Stimulated activated CD4-positive, alpha-beta T cell treated with anti-CD3 and anti-CD28 coated beads, Interleukin-12 subunit alpha, Interleukin-12 subunit beta, amount 100 ng/mL, for 4 hours (primary cell): ENCODE measurements around the gene PPIL6.
"Not testable (repeated sequence)": the region's sequence is repeated elsewhere in the genome, so short reads cannot be mapped to it uniquely, and the experiment has no call there.

ENCODE experiments used
- DNase-seq: peaks from one replicate; pipeline ENCODE4 v3.0.0-alpha.2; 2020

PPIL6 gene

DNA sequence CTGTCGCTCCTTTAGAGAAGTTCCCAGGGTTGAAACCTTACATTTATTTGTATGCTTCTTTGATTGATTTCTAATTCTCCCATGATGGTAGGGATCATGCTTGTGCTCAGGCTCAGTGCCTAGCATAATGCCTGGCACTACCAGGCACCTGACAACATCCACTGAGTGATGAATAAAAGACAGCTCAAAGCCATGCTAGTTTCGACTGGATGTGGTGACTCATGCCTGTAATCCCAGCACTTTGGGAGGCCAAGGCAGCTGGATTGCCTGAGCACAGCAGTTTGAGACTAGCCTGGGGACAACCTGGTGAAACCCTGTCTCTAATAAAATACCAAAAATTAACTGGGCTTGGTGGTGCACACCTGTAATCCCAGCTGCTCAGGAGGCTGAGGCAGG is 46.5 kb downstream of the PPIL6 start:
- DNase-seq = no peak

DNA sequence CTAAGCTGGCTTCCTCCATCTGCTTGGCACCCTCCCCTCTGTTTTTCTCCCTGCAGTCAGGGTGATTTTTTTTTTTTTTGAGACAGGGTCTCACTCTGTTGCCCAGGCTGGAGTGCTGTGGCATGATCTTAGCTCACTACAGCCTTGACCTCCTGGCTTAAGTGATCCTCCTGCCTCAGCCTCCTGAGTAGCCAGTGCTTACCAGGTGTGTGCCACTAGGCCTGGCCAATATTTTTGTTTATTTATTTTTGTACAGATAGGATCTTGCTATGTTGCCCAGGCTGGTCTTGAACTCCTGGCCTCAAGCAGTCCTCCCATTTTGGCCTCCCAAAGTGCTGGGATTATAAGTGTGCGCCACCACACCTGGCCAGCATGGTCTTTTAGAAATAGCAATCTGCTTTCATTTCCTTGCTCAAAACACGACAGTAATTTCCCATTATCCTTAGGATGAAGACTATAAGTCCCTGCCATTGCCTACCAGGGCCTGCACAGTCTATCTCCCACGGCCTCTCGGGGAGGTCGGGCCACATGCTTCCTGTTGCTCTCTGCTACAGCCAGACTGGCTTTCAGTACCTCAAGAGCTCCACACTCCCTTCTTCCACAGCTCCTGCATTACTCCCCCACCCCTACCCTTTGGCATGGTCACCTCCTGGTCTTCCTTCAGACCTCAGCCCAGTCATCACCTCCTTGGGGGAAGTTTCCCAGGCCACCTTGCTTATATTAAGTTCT is 47.1 kb downstream of the PPIL6 start:
- no peak for DNase-seq

DNA sequence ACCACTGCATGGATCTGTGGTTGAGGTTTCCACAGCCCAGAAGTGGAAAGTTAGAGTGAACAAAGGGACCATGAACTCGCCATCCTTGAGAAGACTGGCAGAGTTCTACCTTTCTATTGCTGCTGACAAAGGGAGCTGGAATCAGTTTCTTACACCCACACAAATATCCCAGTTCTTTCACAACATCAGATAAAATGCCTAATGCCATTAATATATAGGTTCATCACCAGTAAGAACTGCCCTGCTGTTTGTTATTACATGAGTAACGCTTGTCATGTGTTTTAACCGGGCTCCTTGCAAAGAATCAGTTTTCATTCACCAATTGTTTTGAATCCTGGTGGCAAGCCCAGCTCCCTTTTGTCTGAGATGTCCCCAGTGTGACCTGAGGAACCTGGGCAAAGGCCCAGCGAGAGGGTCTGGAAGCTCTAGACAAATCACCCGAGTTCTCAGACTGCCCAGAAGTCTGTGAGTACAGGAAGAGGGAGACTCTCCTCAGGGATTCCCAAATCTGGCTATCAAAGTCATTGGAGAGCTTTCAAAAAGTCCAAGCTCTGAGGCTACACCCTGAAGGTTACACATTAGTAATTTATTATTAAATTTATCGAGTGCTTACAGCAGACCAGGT is 50.7 kb downstream of the PPIL6 start:
- DNase-seq = no peak

DNA sequence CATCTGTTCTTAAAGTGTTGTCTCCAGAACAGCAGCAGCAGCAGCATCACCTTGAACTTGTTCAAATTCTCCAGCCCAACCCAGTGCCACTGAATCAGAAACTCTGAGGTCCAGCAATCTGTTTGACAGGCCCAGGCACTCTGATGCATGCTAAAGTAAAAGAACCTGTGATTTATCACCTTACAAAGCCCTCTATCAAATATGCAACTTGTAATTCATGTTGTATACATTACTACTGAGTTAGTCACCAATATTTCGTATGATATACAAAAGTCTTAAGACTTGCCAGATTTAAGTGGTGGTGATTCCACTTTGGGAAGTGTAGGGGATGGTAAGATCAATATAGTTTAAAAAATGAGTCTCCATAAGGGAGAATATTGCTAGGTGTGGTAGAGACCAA is 52.2 kb downstream of the PPIL6 start:
- no peak for DNase-seq

DNA sequence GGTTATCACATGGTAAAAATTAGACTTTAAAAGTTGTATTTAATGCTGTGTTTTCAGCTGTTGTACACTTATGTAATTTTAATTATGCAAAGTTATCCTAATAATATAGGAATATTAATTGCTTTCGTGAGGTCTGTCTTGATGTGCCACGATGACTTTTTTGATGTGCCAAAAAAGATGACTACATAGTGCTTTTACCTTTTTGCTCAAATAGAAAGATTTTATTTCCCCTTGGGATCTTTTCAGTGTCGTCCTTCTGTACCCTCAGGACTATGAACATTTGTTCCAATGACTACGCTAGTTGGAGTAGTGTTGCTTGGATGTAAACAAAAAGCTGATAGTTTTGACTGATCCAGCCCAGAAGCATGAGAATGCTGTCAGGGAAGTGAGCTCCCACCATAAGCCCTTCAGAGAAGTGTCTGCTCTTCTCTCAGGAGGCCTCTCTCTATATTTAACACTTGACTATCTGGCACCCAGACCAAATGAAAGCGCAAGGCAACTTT is 56.9 kb downstream of the PPIL6 start:
- no peak for DNase-seq

DNA sequence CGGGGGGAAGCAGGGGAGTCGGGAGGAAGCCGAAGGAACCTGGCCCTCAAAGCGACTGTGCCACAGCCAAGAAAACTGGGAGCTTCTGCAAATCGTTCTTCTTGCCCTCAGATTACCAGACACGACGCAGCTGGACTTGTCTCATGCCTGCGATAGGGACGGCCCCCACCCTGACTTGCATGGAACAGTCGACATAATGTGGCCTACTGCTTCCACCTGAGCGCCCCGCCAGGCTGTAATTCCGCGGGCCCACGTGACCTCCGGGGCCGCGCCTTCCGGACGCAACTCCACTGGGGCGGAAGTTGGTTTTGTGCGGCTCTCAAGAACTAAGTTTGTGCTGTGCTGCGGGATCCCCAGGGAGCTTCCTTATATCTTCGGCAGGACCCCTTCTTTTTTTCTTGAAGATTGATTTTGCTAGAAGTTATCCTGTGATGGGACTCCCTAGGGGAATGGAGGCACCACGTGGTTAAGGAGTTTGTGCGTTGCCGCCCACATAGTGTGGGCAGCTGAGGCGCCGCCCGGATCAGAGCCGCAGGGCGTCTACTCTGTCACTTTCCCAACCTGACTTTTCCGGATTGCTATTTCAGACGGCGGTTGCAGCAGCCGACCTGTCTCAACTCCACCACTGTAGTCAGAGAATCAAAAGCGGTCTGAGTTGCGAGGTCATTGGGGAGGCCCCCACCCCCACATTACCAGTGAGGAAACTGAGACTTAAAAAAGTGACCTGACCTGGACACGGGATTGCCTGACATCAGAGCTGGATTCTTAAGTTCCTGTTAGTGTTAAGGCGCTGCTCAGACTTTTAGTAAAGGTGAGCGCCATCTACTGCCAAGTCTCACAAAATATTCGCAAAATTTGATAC is 57.6 kb downstream of the PPIL6 start:
- peak; percentile 85 for DNase-seq

DNA sequence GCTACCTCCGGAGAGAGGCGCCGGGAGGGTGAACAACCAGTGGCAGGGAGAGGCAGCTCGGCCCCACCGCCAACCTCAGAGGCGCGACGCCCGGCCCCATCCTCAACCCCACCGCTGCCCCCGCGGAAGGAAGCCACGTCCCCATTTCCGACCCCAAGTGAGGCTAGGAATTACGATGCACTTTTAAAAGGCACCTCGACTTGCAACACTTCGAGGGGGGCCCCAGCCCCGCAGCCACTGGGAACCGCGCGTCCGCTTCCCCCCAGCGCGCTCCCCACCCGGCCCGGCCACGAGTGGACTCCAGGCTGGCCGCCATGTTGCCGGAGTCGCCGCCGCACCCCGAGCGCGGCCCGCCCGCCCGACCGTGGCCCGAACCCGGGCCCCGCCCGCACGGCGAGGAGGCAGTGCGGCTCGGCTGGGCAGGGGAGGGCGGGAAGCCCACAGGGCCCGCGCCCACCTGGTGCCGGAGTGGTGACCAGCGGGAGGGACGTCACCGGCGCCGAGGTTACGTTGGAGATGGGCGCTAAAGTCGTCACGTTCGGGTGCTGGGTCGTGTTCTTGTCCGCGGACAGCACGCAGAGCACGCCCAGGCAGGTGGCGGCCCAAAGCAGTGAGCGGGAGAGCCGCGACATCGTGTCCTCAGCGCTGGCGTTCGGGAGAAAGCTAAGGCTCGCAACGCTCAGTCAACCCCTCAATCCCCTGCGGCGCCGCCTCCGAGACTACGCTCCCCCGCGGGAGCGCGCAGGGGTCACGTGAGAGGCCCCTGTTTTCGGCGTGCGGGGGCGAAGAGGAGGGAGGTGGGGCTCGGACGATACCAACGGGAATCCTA is 58.5 kb downstream of the PPIL6 start, which contains the start of gene CD164:
TSS of gene CD164 (minus strand) at position 721 of the 829 bp plus-strand sequence. CDS start at position 632, 89 bp downstream.
- peak; percentile 92 for DNase-seq

DNA sequence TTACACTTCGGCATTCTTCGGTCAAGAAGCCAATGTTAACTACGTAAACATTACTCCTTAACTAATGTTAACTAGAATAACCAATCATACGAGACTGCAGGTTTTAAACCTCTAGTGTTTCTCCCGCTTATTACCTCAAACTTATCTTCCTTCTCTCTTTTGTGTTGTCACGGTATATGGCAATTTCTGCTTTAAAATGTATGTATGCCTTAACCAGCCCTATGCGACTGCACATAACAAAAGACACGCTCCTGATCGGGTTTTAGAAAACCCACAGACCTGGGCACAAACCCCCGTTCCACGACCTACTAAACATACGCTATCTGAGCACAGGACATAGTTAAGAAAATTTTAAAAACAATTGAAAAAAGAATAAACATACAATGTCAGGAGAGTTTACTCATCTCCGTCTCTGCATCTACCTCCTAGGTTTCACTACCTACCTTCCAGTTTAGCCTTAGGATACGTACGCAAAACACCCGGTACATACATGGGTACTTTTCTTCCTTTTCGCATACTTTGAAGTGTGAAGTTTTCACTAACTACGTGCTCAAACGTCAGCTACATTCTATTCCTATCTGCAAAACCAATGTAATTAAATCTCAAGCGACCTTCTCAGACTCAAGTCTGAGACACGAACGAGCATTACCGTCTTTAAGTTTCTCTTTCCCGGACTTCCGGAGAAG is 59.2 kb downstream of the PPIL6 start:
- no peak for DNase-seq

DNA sequence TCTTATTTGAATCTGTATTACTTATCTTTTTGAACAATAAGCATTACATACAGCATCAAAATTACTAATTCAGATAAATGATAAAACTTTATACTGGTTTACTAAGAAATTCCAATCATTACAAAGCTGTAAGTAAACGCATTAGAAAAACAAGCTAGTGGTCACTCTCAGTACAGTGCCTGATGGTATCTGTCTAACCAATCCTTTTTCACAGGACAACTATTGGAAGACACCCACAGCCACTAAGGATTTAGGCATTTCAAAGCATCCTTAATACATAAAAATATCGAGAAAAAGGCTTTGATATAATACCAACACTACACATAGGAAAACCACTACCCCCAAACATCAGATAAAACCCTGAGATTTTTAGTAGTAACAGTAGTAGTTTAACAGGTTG is 60.7 kb downstream of the PPIL6 start:
- DNase-seq = no peak

DNA sequence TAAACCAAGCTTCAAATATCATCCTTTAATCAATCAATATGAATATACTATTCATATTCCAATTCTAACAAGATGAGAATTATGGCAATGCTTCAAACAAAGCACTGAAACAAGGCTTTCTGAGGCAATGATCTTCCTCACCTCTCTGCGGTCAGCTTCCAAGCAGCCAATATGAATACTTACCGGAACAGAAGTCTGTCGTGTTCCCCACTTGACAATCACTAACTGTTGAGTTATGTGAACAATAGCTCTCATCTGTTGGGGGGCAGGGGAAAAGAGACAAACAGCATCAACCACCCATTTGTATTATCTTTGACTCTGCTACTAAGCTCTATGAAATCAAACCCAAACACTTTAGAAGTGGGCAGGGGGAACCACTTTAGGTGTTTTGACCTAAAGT is 62.7 kb downstream of the PPIL6 start:
- DNase-seq = no peak

DNA sequence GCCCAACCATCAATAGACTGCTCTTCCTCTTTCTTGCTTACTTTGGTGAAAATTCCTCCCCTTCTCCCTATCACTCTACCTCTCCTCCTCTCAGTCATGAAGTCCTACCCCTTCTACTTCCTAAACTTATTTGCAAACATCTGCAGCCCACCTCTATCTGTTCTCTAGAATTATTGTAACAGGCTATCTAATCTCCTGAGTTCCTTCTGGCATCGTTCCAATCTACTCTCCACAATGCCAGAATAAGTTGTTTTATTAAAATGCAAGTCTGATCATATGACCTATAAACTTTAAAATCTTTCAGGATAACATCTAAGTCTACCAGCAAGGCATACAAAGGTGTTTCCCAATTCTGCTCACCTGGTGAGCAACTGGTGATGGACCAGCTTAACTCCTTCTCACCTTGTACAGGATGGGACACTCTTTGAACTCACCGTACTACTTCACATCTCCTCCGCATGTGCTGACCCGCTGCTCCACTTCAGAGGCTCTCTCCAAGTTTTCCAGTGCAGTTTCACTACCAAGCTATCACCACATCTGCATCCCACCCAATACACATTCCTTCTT is 66.0 kb downstream of the PPIL6 start:
- no peak for DNase-seq

DNA sequence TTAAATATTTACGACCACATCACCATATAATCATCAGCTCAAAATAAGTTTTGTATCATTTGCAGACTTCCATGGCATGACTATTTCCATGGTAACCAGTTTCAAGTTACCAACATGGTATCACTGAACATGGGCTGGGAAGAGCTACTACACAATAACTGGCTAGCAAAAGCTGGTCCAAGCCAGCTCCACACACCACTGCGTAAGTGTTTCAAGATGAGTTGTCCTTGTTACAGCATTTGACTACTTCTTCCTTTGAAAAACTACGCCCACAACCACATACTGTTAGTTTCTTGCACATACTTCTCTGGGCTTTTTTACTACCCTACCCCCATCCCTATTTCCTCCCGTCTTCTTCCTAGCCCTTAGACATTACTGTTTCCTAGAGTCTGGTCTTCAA is 66.7 kb downstream of the PPIL6 start:
- no peak for DNase-seq

DNA sequence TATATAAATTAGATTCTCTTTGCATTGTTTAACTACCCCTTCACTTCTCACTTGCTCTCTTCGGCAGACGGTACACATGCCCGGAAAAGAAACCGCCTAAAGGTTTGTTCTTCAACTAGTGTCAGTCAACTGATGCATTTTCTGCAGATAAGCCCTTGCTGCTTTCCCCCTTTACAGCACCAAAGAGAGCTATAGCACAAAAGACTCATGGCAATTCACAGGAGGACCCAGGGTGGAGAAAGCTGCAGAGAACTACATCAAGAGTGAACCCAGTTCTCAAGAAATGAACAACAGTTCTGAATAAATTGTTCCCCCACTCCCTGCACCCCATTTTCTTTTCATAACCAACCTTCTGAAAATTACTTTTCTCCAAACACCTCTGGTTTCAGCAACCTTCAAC is 67.1 kb downstream of the PPIL6 start:
- DNase-seq = no peak

DNA sequence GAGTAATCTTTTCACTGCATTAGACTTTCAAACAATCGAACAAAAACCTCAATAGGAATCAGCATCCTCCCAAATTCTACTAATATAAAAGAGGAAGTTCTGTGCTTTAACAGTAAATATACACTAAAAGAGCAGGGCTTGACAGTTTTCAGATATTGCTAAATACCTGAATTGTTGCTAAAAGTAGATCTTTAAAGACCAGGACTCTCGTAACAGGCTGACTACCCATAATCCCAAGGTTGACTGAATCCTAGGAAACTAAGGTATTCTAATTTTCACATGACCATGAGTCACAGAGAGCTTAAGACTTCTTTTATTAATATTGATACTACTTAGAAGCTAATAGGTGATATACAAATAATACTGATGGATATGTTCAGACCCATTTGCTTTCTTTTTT is 68.3 kb downstream of the PPIL6 start:
- no peak for DNase-seq

DNA sequence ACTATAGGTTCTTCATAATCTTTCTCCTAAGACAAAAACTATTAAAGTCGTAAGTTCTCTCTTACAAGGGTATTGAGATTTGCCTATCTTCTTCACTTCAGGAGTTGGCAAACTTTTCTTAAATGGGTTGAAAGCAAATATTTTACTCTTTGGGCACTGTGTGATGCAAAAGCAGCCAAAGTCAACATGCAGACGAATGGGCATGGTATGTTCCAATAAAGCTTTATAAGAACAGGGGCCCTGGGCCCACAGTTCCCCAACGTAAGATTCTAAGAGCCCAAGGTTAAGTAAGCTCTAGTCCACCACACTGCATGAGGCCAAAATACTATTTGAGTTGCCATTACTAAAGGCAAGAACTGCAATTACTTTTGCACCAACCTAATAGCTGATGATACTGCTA is 69.6 kb downstream of the PPIL6 start:
- DNase-seq = no peak

DNA sequence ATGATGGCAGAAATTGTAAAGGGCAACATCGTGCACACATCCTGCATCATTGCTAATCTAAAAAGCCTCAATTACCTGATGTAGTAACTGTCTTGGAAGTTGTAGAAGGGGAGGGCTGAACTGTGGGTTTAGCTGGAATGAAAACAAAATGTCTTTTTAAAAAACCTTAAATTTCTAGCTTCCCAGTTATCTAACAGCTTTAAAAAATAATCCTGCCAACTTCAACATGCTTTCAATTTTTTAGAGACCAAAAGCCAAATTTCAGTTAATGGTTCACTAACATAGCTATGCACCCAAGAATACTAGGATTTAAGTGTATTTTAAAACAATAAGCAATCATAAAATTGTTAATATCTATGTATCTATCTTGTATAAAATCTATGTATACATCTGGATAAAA is 70.1 kb downstream of the PPIL6 start:
- DNase-seq = no peak

DNA sequence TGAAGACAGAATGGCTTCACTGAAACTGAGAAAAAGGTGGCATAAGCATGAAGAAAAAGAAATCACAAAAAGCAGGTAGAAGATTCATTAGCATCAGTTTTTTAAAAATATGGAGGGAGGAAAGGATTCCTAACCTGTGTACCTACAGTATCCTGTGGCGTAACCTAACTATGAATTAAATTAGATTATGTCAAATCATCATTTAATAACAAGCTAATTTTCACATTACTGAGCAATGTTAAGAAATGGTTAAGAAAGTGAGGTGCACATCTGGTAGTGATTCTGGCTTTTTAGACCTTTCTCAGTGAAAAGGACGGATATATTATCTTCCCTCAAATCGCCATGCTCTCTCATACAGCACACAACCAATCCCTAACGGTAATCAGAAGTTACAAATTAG is 70.7 kb downstream of the PPIL6 start:
- no peak for DNase-seq

DNA sequence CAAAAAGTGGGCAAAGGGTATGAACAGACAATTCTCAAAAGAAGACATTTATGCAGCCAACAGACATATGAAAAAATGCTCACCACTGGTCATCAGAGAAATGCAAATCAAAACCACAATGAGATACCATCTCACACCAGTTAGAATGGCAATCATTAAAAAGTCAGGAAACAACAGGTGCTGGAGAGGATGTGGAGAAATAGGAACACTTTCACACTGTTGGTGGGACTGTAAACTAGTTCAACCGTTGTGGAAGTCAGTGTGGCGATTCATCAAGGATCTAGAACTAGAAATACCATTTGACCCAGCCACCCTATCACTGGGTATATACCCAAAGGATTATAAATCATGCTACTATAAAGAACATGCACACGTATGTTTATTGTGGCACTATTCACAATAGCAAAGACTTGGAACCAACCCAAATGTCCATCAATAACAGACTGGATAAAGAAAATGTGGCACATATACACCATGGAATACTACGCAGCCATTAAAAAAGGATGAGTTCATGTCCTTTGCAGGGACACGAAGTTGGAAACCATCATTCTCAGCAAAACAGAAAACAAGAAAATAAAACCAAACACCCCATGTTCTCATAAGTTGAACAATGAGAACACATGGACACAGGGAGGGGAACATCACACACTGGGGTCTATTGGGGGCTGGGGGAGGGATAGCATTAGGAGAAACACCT is 75.9 kb downstream of the PPIL6 start:
- not testable (repeated sequence) for DNase-seq

DNA sequence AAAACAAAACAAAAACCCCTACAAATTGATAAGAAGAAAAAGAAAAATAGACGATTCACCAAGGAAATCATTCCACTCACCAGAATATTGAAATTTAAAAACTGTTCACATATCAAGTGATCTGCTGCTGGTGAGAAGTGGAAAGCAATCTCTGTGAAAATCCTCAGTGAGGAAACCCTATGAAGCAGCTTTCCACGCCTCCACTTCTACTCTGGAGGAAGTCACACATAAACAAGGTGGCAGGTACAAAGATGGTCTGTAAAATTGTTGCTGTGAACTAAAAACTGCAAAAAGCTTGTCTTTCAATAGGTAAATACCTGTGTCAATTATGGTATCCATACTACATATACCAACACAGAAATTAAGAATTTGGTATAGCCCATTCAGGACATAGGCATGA is 76.7 kb downstream of the PPIL6 start:
- DNase-seq = no peak

DNA sequence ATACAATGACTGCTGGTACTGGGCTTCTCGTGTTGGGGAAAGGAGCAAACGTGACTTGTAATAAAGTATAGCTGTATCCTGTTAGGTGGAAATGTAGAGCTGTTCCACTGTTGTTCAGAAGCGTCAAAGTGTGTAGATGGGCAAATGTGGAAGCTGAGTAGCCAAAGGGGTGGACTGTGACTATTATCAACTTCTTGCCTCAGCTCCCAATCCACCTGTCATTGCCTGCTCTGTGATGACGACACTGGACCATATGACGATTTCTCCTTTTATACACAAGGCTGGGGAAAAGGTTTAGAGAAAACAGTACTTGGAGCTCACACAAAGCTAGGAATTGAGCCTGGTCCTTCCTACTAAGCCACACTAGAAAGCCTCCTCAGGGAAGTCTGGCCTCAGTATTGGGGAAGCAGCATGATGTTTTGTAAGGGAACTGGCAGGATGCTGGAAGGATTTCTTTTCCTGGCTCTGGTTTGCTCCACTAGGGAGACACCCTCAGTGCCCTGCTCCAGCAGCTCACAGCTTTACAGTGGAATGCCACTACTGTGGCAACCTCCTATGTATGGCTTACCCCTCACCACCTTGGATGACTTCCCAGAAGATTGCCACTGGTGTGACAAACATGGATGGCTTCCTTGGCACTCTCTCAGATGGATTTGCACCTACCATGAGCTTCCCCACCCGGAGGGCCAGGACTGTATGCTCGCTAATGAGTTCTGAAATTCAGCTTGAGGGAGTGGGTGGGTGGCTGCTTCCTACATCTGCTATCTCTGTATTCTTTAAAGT is 78.1 kb downstream of the PPIL6 start:
- DNase-seq = no peak
